ENCODE results near the gene CHMP4B.

Gene CHMP4B

GRCh38 chr20:33812908-33813462 lies 1.8 kb downstream of the CHMP4B start (continued):
- TF ChIP-seq, protein P1, sequence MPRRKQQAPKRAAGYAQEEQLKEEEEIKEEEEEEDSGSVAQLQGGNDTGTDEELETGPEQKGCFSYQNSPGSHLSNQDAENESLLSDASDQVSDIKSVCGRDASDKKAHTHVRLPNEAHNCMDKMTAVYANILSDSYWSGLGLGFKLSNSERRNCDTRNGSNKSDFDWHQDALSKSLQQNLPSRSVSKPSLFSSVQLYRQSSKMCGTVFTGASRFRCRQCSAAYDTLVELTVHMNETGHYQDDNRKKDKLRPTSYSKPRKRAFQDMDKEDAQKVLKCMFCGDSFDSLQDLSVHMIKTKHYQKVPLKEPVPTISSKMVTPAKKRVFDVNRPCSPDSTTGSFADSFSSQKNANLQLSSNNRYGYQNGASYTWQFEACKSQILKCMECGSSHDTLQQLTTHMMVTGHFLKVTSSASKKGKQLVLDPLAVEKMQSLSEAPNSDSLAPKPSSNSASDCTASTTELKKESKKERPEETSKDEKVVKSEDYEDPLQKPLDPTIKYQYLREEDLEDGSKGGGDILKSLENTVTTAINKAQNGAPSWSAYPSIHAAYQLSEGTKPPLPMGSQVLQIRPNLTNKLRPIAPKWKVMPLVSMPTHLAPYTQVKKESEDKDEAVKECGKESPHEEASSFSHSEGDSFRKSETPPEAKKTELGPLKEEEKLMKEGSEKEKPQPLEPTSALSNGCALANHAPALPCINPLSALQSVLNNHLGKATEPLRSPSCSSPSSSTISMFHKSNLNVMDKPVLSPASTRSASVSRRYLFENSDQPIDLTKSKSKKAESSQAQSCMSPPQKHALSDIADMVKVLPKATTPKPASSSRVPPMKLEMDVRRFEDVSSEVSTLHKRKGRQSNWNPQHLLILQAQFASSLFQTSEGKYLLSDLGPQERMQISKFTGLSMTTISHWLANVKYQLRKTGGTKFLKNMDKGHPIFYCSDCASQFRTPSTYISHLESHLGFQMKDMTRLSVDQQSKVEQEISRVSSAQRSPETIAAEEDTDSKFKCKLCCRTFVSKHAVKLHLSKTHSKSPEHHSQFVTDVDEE (CRISPR knock-in tag; IDR thresholded peaks at IDR 0.05), result no peak
- TF ChIP-seq ESRRG (CRISPR knock-in tag; IDR thresholded peaks at IDR 0.05), result no peak
- TF ChIP-seq CSDC2 (CRISPR knock-in tag; IDR thresholded peaks at IDR 0.05), result no peak

GRCh38 chr20:33814238-33814712 lies 3.1 kb downstream of the CHMP4B start:
- no peak for ATAC-seq
- TF ChIP-seq, protein P1 (CRISPR knock-in tag; IDR thresholded peaks at IDR 0.05), result no peak
- TF ChIP-seq ZFP30 (CRISPR knock-in tag; IDR thresholded peaks at IDR 0.05) (no peak), ISL1 (CRISPR knock-in tag; IDR thresholded peaks at IDR 0.05) (no peak), CSDC2 (CRISPR knock-in tag; IDR thresholded peaks at IDR 0.05) (no peak), ESRRG (CRISPR knock-in tag; IDR thresholded peaks at IDR 0.05) (no peak), TCF4 (CRISPR knock-in tag; IDR thresholded peaks at IDR 0.05; ENCODE audit: borderline replicate concordance) (no peak), ZC3H10 (CRISPR knock-in tag; IDR thresholded peaks at IDR 0.05) (no peak), TOX (CRISPR knock-in tag; IDR thresholded peaks at IDR 0.05; ENCODE audit: borderline replicate concordance) (no peak), SNAI2 (CRISPR knock-in tag; IDR thresholded peaks at IDR 0.05) (no peak), ZNF565 (CRISPR knock-in tag; conservative IDR thresholded peaks at IDR 0.05; ENCODE audit: low read depth) (no peak), GLIS3 (CRISPR knock-in tag; IDR thresholded peaks at IDR 0.05) (no peak), BACH2 (CRISPR knock-in tag; IDR thresholded peaks at IDR 0.05; ENCODE audit: borderline replicate concordance) (no peak), PATZ1 (CRISPR knock-in tag; IDR thresholded peaks at IDR 0.05; ENCODE audit: borderline replicate concordance) (no peak), CSRNP3 (CRISPR knock-in tag; IDR thresholded peaks at IDR 0.05) (no peak), RARB (CRISPR knock-in tag; IDR thresholded peaks at IDR 0.05) (no peak)

DNA sequence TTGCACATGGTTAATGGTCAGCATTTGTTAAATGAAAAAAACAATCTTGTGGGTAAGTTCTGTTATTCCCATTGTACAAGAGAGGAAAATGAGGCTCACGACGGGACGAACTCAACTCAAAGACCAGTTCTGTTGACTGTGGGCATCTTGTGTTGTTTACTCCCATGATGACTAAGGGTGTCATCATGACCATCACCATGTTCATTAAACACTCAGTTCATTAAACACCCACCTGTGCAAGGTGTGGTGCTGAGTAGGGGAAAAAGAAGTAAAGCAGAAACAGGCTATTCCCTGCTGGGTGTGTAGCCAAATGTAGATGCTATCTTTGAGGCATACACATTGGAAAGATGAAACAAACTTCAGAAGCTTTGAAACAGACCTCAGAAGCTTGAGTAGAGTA lies 4.5 kb downstream of the CHMP4B start:
- no peak for ATAC-seq
- TF ChIP-seq, protein P1 (CRISPR knock-in tag; IDR thresholded peaks at IDR 0.05), result no peak

GRCh38 chr20:33816191-33816590 lies 5.0 kb downstream of the CHMP4B start:
- TF ChIP-seq POU6F1 (CRISPR knock-in tag; IDR thresholded peaks at IDR 0.05; ENCODE audit: borderline replicate concordance, low read depth) (no peak), BACH2 (CRISPR knock-in tag; IDR thresholded peaks at IDR 0.05; ENCODE audit: borderline replicate concordance) (no peak), OSR1 (CRISPR knock-in tag; IDR thresholded peaks at IDR 0.05) (no peak)
- TF ChIP-seq, protein P2, sequence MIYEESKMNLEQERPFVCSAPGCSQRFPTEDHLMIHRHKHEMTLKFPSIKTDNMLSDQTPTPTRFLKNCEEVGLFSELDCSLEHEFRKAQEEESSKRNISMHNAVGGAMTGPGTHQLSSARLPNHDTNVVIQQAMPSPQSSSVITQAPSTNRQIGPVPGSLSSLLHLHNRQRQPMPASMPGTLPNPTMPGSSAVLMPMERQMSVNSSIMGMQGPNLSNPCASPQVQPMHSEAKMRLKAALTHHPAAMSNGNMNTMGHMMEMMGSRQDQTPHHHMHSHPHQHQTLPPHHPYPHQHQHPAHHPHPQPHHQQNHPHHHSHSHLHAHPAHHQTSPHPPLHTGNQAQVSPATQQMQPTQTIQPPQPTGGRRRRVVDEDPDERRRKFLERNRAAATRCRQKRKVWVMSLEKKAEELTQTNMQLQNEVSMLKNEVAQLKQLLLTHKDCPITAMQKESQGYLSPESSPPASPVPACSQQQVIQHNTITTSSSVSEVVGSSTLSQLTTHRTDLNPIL (CRISPR knock-in tag; IDR thresholded peaks at IDR 0.05; ENCODE audit: low read depth), result no peak
- no peak for ATAC-seq
